ENCODE data around the gene MYBPH.

Gene MYBPH

DNA sequence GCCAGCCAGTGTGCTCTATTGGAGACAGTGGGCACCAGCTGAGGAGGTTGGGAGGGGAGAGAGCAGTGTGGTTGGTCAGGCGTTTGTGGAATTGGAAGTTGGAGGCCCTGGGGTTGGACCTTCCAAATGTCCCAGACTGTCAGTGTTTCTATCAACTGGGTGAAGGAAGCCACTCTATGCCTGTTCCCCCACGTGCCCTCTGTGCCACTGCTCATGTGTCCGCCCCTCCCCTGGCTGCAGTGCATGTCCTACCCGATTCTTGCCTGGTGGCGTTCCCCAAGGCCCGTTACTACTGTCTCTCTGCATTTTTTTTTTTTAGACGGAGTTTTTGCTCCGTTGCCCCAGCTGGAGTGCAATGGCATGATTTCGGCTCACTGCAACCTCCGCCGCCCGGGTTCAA, 27.0 kb downstream of the MYBPH start:
- no peak for DNase-seq (ENCODE audit: low read depth)

GRCh38 chr1:203148127-203148526, 27.5 kb downstream of the MYBPH start:
- no peak for DNase-seq (ENCODE audit: low read depth)

- no peak for DNase-seq (ENCODE audit: low read depth)
Observed at GRCh38 chr1:203147376-203147775, 28.2 kb downstream of the MYBPH start.

GRCh38 chr1:203146537-203146936, 29.1 kb downstream of the MYBPH start:
- DNase-seq (ENCODE audit: low read depth): no peak

DNA sequence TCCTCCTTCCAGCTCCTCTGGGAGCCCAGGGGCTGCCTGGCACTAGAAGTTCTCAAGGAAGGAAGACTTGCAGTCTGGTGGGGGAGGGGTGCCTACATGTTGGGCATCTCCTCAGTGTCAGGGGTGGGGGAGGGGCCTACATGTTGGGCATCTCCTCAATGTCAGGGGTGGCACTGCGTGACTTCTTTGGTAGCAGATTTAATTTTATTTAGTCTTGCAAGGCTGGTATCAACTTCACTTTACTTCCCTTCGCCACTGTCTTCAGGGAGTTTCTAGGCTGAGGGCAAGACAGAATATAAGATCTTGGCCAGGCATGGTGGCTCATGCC, 29.6 kb downstream of the MYBPH start:
- no peak for DNase-seq (ENCODE audit: low read depth)

- no peak for DNase-seq (ENCODE audit: low read depth)
Observed at GRCh38 chr1:203145321-203146041, 30.1 kb downstream of the MYBPH start.

DNA sequence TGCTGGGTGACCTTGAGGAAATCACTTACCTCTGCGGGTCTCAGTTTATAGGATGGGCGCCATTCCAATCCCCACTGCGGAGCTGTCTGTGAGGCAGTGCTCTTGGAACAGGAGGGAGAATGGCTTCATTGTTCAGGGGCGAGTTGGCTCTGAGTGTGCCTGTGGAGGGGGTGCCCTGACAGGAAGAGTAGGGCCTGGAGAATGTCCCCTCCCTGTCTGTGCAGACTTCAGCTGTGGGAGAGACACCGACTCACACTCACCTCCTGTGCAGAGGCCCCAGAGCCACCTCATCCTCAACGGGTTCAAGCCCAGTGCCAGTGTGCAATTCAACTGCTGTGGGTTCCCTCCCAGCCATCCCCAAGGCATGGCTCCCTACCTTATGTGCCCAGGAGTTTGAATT, 31.0 kb downstream of the MYBPH start:
- DNase-seq (ENCODE audit: low read depth): no peak

DNA sequence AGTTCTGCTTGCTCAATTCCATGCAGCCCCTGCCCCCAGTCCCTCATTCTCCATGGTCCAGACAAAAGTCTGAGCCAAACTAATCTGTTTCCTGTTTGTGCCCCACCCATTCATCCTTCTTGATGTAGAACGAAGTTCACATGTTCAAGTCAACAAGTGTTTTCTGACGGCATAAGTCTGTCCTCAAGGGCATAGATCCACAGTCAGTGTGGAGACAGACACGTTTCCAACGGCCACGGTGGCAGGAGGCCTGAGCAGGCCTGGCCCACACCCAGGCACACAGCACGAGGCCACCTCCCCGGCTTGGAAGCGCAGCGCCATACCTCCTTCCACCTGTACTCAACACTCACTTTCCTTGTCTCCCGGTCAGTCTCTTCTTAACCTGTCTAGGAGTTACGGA, 32.0 kb downstream of the MYBPH start:
- DNase-seq (ENCODE audit: low read depth): no peak

DNA sequence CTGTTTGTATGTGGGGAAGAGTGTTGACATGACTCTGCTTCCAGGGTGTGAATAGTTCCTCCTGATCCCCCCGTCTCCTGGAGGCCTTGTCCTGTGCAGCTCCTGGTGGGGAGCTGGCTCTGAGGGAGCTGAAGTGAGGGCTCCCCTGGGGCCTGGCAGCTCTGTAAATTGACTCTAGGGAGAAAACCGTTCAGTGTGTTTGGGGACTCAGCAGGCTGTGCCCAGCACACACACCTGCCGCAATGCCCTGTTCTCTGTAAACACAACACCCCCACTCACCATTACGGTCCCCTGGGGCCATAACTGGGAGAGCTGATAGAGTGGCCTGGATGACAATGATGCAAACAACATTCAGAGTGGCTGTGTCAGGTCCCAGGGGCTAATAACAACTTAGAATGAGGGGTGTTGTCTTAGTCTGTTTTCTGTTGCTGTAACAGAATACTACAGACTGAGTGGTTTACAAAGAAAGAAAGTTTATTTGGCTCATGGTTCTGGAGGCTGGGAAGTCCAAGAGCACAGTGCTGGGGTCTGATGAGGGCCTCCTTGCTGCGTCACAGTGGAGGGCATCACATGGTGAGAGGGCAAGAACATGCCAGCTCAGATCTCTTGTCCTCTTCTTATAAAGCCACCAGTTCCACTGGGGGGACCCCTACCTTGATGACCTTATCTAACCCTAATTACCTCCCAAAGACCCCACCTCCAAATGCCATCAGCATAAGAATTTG, 32.8 kb downstream of the MYBPH start:
- no peak for DNase-seq (ENCODE audit: low read depth)

- no peak for DNase-seq (ENCODE audit: low read depth)
Observed at GRCh38 chr1:203142124-203142523, 33.5 kb downstream of the MYBPH start.

DNA sequence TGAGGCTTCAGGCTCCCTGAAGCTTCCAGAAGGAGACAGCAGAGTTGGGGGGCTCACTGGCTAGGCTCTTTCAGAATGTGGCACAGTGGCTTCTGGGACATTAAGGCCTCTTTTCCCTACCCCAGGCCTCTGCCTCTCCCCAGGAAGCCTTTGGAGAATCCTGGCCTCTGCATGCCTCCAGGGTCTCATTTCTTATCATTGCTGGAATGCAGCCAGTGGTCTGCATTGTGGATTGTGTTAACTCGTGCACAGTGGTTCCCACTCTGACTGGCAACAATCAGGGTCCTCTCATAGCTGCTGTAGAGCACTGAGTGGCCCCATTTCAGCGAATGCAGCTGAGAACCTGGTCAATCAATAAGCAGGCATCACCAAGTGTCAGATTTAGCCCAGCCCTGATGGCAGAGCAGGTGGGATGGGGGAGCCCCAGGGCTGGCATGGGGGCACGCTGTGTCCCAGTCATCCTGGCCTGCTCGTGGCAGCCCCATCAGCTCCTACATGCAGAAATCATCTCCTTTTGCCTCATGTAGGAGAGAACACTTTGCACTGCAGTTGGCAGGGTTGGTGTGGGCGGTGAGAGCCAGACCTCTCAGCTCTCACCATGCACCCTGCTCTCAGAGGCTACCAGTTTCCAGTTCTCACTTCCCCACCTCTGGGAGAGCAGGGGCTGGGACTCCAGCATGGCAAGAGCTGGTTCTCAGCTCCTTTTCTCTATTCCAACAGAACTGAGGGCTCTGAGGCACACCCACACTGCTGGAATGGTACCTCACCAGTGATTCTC, 34.7 kb downstream of the MYBPH start:
- no peak for DNase-seq (ENCODE audit: low read depth)

- DNase-seq (ENCODE audit: low read depth): no peak
Observed at GRCh38 chr1:203139976-203140475, 35.6 kb downstream of the MYBPH start.

GRCh38 chr1:203138066-203138465, 37.6 kb downstream of the MYBPH start:
- no peak for DNase-seq (ENCODE audit: low read depth)

- DNase-seq (ENCODE audit: low read depth): no peak
Observed at GRCh38 chr1:203137324-203137723, 38.3 kb downstream of the MYBPH start.

- DNase-seq (ENCODE audit: low read depth): no peak
Observed at GRCh38 chr1:203136409-203137042, 39.1 kb downstream of the MYBPH start.

DNA sequence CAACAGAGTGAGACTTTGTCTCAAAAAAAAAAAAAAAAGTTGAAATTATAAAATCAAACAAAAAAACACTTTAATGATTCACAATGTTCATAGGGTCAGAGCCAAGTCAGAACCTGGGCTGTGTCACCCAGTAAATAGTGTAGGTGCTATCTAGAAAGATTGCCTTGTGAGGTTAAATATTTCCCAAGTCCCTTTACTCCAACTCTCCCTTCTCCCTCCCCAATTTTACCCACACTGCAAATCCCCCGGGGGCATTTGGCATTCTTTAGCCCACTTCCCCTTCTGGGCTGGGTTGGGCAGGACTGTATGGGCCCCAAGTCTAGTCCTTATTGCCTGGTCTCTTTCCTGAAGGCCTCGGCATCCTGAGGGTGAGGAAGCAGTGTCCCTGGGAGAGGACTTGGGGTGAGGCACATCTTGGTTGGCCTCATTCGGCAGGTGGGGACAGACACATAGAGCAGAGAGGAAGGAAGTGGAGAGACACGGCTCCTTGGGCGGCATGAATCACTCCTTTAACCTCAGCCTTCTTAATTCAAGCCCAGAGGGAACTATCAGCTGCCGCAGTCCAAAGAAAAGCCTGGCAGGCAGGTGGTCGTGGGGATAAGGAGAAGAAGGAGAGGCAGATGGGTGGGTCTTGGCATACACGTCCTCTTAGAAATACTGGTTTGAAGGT, 39.9 kb downstream of the MYBPH start:
- DNase-seq (ENCODE audit: low read depth): no peak

- peak; percentile 43 for DNase-seq (ENCODE audit: low read depth)
Observed at GRCh38 chr1:203133970-203134725, 41.5 kb downstream of the MYBPH start.

- no peak for DNase-seq (ENCODE audit: low read depth)
Observed at GRCh38 chr1:203131548-203132200, 44.0 kb downstream of the MYBPH start.

DNA sequence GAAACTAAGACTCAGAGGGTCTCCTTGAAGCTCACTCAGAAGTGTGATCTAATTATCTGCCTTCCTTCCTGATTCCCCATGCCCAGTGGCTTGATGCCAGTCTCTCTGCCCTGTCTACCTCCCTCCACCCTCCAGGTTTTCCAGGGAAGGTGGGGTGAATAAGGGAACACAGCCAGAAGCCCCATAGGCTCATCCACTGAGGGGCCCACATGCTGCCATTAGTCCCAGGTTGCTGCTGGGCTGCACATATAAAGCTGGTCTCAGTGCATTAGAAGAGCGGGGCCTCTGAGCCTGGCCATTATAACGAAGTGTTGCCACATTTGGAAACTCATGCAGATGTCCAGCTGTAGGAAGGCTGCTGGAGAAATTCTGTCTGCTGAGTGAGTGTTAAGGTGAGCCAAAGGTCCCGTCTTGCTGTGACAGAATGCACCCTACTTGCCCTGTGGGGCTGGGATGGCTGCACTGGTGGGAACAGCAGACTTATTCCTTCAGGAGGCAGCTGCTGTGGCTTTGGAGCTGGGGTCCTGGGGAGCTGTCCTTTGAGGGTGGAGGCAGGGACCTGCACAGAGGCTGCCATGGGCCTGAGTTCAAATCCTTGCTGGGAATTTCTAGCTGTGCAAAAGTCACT, 45.2 kb downstream of the MYBPH start:
- no peak for DNase-seq (ENCODE audit: low read depth)
